K562 (cell line): Measurements from ENCODE around the gene GRHPR. TPM values are rescaled to one million over a fixed set of nuclear protein-coding genes. Genes with fewer than 3 reads are reported as not detected.

Experiments used
- ATF1 ChIP-seq, 2 experiments: fragments of 450-650 bp in 1 of 2; IDR thresholded peaks; 2 replicates each; pipeline ENCODE4 v1.6.1; 2016; ENCODE audit warnings: missing compliant biosample characterization in 1 of 2, missing genetic modification characterization in 1 of 2
- BCL6 ChIP-seq: fragments of 250-450 bp; sonication (Bioruptor Pico); IDR thresholded peaks from 2 replicates; pipeline ENCODE4 v1.4.0; 2020
- CCNT2 ChIP-seq: IDR thresholded peaks from 2 replicates; pipeline ENCODE4 v1.6.1; 2011; ENCODE audit warnings: borderline replicate concordance, low read depth, mild to moderate bottlenecking, moderate library complexity, mixed read lengths, low read length; ENCODE audit not compliant: insufficient read length; ENCODE audit errors: extremely low read depth
- FOSL1 ChIP-seq: fragments of 200-800 bp; sonication (Bioruptor generic); conservative IDR thresholded peaks from 2 replicates; pipeline ENCODE4 v1.6.1; 2016; ENCODE audit warnings: missing genetic modification characterization, missing compliant biosample characterization
- KAT8 ChIP-seq: fragments of 450-650 bp; IDR thresholded peaks from 2 replicates; pipeline ENCODE4 v1.6.1; 2016; ENCODE audit warnings: low read depth, mild to moderate bottlenecking
- KDM2B ChIP-seq: fragments of 250-450 bp; sonication (Bioruptor Pico); IDR thresholded peaks from 2 replicates; pipeline ENCODE4 v1.8.0; 2021; ENCODE audit warnings: mild to moderate bottlenecking, moderate library complexity
- LCOR ChIP-seq: sonication (generic); formaldehyde crosslinking; IDR thresholded peaks from 2 replicates; pipeline ENCODE4 v1.8.0; 2022; ENCODE audit warnings: mild to moderate bottlenecking, missing genetic modification reagents
- MGA ChIP-seq: fragments of 450-650 bp; IDR thresholded peaks from 2 replicates; pipeline ENCODE4 v1.6.1; 2016; ENCODE audit warnings: mild to moderate bottlenecking, moderate library complexity
- MTA3 ChIP-seq: fragments of 450-650 bp; formaldehyde crosslinking; IDR thresholded peaks from 2 replicates; pipeline ENCODE4 v1.6.1; 2017; ENCODE audit warnings: mild to moderate bottlenecking, borderline replicate concordance
- NR2F6 ChIP-seq: fragments of 450-650 bp; formaldehyde crosslinking; IDR thresholded peaks from 2 replicates; pipeline ENCODE4 v1.4.0; 2020; ENCODE audit warnings: mild to moderate bottlenecking
- SIN3B ChIP-seq: fragments of 450-650 bp; IDR thresholded peaks from 2 replicates; pipeline ENCODE4 v1.6.1; 2017; ENCODE audit warnings: low read depth, mild to moderate bottlenecking, moderate library complexity
- SREBF1 ChIP-seq: fragments of 150-350 bp; IDR thresholded peaks from 2 replicates; pipeline ENCODE4 v1.6.1; 2014; ENCODE audit warnings: antibody characterized with exemption, low read depth, low read length, borderline replicate concordance
- TAF9B ChIP-seq: fragments of 450-650 bp; IDR thresholded peaks from 2 replicates; pipeline ENCODE4 v1.6.1; 2018; ENCODE audit warnings: mild to moderate bottlenecking; ENCODE audit not compliant: partially characterized antibody
- TCF3 ChIP-seq: sonication (generic); formaldehyde crosslinking; IDR thresholded peaks from 2 replicates; pipeline ENCODE4 v1.4.0; 2020; ENCODE audit warnings: mild to moderate bottlenecking, missing genetic modification reagents
- ZNF583 ChIP-seq: fragments of 250-450 bp; sonication (Bioruptor Pico); IDR thresholded peaks from 2 replicates; pipeline ENCODE4 v1.4.0; 2020
- ZNF696 ChIP-seq: fragments of 250-450 bp; sonication (Bioruptor Pico); conservative IDR thresholded peaks from 2 replicates; pipeline ENCODE4 v1.4.0; 2020; ENCODE audit warnings: mild to moderate bottlenecking, moderate library complexity
- ZNF707 ChIP-seq: fragments of 250-450 bp; sonication (Bioruptor Pico); conservative IDR thresholded peaks from 2 replicates; pipeline ENCODE4 v1.8.0; 2022; ENCODE audit warnings: inconsistent platforms, mild to moderate bottlenecking, moderate library complexity
- ZNF766 ChIP-seq: fragments of 200-800 bp; sonication (Bioruptor generic); conservative IDR thresholded peaks from 2 replicates; pipeline ENCODE4 v1.6.1; 2016; ENCODE audit warnings: missing genetic modification characterization, missing compliant biosample characterization
- polyA plus RNA-seq, 8 experiments: library from polyadenylated mRNA; depleted of rRNA in 4 of 8; stranded (reverse) in 5 of 8; unstranded in 3 of 8; fragments of >200 nt; fragmentation: Nextera tagmentation in 2 of 8; fragmentation: Illumina TruSeq in 1 of 8; extraction: Ambion mirVana in 2 of 8; extraction: Trizol in 1 of 8; gene quantifications; 2 replicates each; pipeline versions ENCODE4 v1.2.1 to v1.2.3, GENCODE V29; 2011 to 2014; ENCODE audit warnings: inconsistent platforms in 1 of 8, missing spikeins in 1 of 8
- total RNA-seq, 7 experiments: library from RNA; depleted of rRNA in 6 of 7; stranded (reverse); fragments of >200 nt in 6 of 7; fragmentation: Illumina TruSeq in 2 of 7; extraction: Trizol in 2 of 7; gene quantifications; 2 replicates each; pipeline versions ENCODE4 v1.2.1 to v1.2.3, GENCODE V29; 2011 to 2021; ENCODE audit warnings: low replicate concordance in 1 of 7

The GRHPR gene
- total and polyA plus RNA-seq, 9 of the 15 experiments (the other 6 are each of a cell fraction or from before 2014, with no cell fraction given): 38.9 to 144 (median 120) TPM

- TF ChIP-seq SREBF1 (no peak), ZNF766 (CRISPR knock-in tag) (no peak), NR2F6 (CRISPR knock-in tag) (no peak), TAF9B (no peak), ZNF583 (CRISPR knock-in tag) (no peak), CCNT2 (peak; percentile 93), BCL6 (CRISPR knock-in tag) (no peak), KDM2B (no peak), SIN3B (peak; percentile 45; the same call in 1 of the 2 replicates), MTA3 (peak; percentile 89), TCF3 (CRISPR knock-in tag) (0 out of 2 replicates have a peak, but pooled peaks have one; percentile 5), ZNF696 (no peak), ZNF707 (no peak), MGA (peak; percentile 91), ATF1 (CRISPR knock-in tag; IDR thresholded peaks at IDR 0.05) (no peak), ATF1 (tag; IDR thresholded peaks at IDR 0.05) (peak; percentile 90), FOSL1 (tag) (no peak), LCOR (CRISPR knock-in tag) (no peak), KAT8 (no peak)
Observed at GRCh38 chr9:37485389-37486255, 63.1 kb downstream of the GRHPR start, which contains the start of gene POLR1E (continued).
